ENCODE results near the gene ZMAT5. TPM values are rescaled to one million over a fixed set of nuclear protein-coding genes. Genes with fewer than 3 reads are reported as not detected.

ZMAT5 gene
- total and polyA plus RNA-seq, 2 of the 13 experiments (the other 11 are each of a cell fraction or from before 2014, with no cell fraction given): 20.7 to 27.8 TPM

GRCh38 chr22:29704528-29705285 is 62.1 kb downstream of the ZMAT5 start (continued):
- TF ChIP-seq ZNF660 (CRISPR knock-in tag; IDR thresholded peaks at IDR 0.05; ENCODE audit: borderline replicate concordance, low read depth) (no peak), ZNF326 (CRISPR knock-in tag; IDR thresholded peaks at IDR 0.05; ENCODE audit: borderline replicate concordance) (no peak), ZNF792 (CRISPR knock-in tag; IDR thresholded peaks at IDR 0.05) (0 out of 2 replicates have a peak, but pooled peaks have one; percentile 25), ZXDC (CRISPR knock-in tag; IDR thresholded peaks at IDR 0.05) (no peak), ZNF333 (CRISPR knock-in tag; IDR thresholded peaks at IDR 0.05; ENCODE audit: borderline replicate concordance) (no peak), ZBTB1 (CRISPR knock-in tag; IDR thresholded peaks at IDR 0.05; ENCODE audit: borderline replicate concordance) (no peak), NKX3-1 (CRISPR knock-in tag; IDR thresholded peaks at IDR 0.05) (no peak), ZNF143 (CRISPR knock-in tag; IDR thresholded peaks at IDR 0.05) (no peak), ZNF550 (CRISPR knock-in tag; IDR thresholded peaks at IDR 0.05; ENCODE audit: borderline replicate concordance) (no peak), MIXL1 (CRISPR knock-in tag; IDR thresholded peaks at IDR 0.05) (no peak), HDAC2 (CRISPR knock-in tag; IDR thresholded peaks at IDR 0.05) (no peak), ZBTB3 (CRISPR knock-in tag; IDR thresholded peaks at IDR 0.05; ENCODE audit: borderline replicate concordance, low read depth) (no peak), HHEX (CRISPR knock-in tag; IDR thresholded peaks at IDR 0.05) (peak; percentile 71), TAF15 (IDR thresholded peaks at IDR 0.05; ENCODE audit: low read depth, low read length, poor library complexity, severe bottlenecking) (no peak), ZBTB25 (CRISPR knock-in tag; IDR thresholded peaks at IDR 0.05) (no peak), TCF7 (IDR thresholded peaks at IDR 0.05; ENCODE audit: low read depth) (peak; percentile 85), FOXK2 (IDR thresholded peaks at IDR 0.05) (no peak), DNMT1 (CRISPR knock-in tag; IDR thresholded peaks at IDR 0.05) (no peak), ZNF720 (CRISPR knock-in tag; IDR thresholded peaks at IDR 0.05) (no peak)
- TF ChIP-seq, protein P1, sequence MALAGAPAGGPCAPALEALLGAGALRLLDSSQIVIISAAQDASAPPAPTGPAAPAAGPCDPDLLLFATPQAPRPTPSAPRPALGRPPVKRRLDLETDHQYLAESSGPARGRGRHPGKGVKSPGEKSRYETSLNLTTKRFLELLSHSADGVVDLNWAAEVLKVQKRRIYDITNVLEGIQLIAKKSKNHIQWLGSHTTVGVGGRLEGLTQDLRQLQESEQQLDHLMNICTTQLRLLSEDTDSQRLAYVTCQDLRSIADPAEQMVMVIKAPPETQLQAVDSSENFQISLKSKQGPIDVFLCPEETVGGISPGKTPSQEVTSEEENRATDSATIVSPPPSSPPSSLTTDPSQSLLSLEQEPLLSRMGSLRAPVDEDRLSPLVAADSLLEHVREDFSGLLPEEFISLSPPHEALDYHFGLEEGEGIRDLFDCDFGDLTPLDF (CRISPR knock-in tag; IDR thresholded peaks at IDR 0.05): no peak
- TF ChIP-seq, protein P2, sequence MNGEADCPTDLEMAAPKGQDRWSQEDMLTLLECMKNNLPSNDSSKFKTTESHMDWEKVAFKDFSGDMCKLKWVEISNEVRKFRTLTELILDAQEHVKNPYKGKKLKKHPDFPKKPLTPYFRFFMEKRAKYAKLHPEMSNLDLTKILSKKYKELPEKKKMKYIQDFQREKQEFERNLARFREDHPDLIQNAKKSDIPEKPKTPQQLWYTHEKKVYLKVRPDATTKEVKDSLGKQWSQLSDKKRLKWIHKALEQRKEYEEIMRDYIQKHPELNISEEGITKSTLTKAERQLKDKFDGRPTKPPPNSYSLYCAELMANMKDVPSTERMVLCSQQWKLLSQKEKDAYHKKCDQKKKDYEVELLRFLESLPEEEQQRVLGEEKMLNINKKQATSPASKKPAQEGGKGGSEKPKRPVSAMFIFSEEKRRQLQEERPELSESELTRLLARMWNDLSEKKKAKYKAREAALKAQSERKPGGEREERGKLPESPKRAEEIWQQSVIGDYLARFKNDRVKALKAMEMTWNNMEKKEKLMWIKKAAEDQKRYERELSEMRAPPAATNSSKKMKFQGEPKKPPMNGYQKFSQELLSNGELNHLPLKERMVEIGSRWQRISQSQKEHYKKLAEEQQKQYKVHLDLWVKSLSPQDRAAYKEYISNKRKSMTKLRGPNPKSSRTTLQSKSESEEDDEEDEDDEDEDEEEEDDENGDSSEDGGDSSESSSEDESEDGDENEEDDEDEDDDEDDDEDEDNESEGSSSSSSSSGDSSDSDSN (CRISPR knock-in tag; IDR thresholded peaks at IDR 0.05): no peak
- TF ChIP-seq, protein P3, sequence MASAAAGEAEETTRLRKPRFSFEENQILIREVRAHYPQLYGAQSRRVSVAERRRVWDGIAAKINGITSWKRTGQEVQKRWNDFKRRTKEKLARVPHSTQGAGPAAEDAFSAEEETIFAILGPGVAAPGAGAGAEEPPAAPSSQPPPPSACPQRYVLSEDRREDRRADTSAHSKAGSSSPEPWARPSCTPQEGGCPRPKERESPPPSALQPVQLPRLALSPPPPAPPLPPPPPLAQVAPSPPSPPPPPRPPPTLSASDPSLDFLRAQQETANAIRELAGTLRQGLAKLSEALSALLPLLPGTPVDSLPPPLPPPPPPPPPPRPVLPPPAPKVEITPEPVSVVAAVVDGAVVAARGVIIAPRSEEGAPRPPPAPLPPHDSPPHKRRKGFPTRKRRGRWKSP (CRISPR knock-in tag; IDR thresholded peaks at IDR 0.05): no peak
